CD4-positive, alpha-beta T cell treated with Interleukin-2 at 100 ng/mL for 4 hours (primary cell): ENCODE measurements around the gene PIK3C2G.

ENCODE experiments used
- DNase-seq: peaks from one replicate; pipeline ENCODE4 v3.0.0-alpha.2; 2020; ENCODE audit warnings: low spot score

PIK3C2G gene

DNA sequence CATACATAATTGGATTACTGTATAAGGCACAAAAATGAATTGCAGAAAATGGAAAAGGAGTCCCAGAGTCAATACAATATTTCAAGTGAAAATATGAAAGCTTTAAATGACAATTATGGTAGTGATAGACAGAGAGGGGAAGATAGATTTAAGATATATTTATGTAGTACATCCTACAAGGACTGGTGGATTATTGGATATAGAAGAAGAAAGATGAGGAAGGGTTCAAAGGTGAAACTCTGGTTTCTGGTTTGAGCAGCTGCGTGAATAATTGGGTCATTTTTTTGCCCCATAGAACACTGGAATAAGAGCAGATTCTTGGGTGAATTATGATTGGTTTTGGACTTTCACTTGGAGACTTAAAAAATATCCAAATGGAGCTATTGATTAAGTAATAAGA lies 19.4 kb downstream of the PIK3C2G start:
- no peak for DNase-seq

DNA sequence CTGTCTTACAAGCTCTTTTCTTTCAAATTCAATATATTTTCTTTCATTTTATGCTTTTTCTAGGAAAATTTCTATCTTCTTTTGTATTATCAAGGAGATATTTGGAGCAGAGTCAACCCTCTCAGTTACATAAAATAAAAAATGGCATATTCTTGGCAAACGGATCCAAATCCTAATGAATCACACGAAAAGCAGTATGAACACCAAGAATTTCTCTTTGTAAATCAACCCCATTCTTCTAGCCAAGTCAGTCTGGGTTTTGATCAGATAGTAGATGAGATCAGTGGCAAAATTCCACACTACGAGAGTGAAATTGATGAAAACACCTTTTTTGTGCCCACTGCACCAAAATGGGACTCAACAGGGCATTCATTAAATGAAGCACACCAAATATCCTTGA lies 20.6 kb downstream of the PIK3C2G start:
- no peak for DNase-seq

DNA sequence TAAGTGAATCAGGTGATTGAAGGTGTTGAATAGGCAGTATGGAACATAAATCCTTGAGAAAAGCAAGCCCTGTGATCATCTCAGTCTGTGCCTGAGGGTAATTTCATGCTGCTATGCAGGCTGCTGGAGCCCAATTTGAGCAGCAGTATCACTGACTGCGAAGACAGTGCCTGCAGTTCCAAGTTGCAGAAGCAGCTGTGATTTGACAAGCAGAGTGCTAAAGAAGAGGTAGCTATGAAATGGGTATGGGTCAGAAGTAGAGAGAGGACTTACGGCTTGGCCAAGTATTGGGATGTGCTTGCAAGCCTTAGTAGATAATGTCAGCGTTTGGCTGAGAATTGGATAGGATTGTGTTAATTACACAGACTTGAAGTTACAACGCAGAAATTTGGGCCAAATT lies 22.5 kb downstream of the PIK3C2G start:
- no peak for DNase-seq

DNA sequence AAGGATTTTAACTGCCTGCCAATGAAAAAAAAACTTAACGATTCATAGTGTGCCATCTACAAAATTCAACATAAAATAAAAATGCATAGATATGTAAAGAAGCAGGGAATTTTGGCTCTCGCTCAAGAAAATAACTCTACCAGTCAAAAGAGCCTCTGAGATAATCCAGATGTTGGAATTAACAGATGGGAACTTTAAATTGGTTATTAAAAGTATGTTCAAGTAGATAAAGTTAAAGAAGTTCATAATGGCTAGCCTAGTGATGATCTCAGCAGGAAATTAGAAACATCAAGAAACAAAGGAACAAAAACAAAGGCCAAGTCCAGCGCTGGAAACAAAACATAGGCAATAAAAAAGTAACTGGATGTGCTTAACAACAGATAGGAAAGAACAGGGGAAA lies 23.1 kb downstream of the PIK3C2G start:
- no peak for DNase-seq

DNA sequence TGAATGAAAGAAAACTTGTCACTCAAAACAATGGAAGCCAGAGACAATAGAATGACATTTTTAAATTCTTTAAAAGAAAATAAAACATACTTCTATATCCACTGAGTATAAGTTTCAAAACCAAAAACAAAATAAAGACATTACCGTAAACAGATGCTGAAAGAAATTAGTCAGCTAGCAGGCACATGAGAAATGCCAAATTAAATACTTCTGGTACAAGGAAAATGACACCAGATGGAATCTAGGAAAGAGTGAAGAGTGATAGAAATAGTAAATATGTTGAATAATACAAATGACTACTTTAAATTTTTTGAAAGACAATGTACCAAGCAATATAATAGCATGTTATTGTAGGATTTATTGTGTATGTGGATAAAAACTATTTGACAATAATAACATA lies 23.8 kb downstream of the PIK3C2G start:
- no peak for DNase-seq

DNA sequence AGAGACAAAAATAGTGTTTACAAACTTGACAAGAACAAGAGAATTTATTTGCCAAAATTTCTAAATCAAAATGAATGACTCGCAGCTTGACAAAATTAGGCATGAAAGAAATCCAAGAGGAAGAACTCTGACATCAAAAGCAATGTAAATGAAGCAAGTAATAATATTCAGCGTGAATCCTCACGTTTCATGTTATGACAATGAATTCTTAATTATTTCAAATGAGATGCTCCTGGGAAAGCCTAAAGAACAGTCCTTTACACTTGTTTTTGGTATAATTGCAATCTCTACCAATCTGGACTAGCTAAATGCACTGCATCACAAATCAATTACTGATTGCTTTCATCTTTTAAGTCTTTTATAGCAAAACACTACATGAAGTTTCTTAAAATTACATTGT lies 29.1 kb downstream of the PIK3C2G start:
- no peak for DNase-seq

DNA sequence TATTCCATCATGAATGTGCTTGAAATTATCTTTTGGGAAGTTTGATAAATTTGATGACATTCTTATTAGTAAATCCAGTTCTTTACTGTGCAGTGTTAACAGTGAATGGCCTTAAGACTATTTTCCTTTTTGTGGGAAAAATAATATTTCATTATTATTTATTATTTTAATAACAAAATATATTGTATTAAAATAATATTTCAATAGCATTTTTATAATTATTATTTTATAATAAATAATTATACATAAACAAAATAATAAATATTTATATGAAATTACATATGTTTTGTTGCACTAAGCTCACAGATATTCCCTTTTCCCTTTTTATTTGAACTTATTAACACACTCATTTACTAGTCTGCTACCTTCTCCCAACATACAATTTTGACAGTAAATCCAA lies 33.6 kb downstream of the PIK3C2G start:
- DNase-seq: no peak

DNA sequence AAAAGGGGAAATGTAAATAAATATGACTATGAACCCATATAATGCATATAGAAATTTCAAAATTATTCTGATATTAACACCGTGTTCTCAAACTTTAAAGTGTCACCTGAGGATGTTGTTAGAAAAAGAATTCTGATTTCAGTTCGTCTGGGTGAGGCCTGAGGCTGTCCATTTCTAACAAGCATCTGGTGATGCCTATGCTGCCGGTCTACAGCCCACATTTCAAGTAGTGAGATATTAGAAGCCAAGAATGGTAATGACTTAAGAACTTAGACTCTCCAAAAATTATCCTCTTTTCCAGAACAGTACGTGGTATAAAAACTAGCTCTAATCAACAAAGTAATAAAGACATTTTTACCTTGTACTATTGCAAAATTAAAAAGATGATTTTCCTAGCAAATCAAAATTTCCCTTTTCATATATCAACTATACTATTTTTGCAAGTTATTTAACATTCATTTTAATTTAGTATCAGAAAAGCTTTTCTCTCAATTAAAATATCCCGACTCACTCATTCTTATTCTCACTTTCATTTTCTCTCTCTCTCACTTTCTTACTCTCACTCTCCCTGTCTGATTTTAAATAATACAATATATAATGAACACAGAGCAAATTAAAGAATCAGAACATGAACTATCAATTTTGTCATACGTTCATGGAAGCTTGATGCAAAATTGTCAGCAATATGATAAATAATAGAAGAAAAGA lies 35.0 kb downstream of the PIK3C2G start:
- no peak for DNase-seq

DNA sequence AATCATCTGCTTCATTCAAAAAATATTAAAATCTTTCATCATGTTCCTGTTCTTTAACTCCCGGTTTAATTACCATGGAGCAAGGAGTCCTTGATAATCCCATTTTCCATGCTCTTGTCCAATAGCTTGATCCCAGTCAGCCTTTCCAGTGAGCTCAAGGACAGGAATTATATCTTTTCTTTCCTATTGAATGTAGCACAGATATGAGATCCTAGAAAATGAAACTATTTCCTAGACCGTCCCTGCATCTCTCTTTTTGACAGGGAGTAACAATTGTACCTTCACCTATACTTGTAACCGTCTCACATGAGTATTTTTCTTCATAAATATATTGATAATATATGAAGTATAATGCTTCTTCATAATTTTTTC lies 35.6 kb downstream of the PIK3C2G start:
- no peak for DNase-seq

DNA sequence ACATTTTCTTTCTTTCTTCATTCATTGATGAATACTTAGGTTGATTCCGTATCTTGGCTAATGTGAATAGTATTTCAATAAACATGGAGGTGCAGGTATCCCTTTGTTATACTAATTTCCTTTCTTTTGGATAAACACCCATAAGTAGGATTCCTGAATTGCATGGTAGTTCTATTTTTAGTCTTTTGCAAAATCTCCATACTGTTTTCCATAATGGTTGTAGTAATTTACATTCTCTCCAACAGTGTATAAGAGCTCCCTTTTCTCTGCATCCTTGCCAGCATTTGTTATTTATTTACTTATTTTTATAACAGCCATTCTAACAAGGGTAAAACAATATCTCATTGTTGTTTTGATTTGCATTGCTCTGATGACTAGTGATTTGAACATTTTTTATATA lies 36.6 kb downstream of the PIK3C2G start:
- DNase-seq: no peak

DNA sequence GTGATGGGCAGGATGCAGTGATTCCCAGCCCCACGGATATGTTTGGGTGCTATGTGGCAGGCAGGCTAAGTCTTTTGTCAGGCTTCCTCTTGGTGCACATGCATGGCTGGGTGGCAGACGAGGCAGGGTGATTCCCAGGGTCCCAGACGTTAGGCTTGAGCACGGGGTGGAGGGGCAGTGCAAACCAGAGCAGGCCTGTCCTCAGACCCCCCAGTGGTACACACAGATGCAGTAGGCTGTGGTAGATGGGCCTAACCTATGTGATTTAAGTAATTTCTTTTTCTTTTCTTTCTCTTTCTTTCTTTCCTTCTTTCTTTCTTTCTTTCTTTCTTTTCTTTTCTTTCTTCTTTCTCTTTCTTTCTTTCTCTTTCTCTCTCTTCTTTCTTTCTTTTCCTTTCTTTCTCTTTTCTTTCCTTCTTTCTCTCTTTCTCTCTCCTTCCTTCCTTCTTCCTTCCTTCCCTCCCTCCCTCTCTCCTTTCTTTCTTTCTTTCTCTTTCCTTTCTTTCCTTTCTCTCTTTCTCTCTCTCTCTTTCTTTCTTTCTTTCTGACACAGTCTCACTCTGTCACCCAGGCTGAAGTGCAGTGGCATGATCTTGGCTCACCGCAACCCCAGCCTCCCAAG lies 41.6 kb downstream of the PIK3C2G start:
- no peak for DNase-seq

DNA sequence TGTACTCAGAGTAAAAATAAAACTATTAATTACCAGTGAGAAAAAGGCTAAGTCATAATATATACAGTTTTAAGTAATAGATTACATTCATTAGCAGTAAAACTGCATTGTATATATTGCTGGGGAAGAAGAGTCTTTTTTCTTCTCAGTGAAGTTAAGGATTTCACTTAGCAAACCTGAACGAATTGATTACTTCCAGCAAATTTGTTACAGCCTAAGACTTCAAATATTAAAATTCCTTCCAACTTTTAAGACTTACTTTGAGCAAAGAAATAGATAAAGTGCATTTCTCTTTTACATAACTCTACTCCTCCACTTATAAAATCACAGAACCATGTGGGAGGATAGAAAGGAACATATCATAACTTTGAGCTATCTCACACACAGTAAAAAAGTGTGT lies 43.3 kb downstream of the PIK3C2G start:
- DNase-seq: no peak

DNA sequence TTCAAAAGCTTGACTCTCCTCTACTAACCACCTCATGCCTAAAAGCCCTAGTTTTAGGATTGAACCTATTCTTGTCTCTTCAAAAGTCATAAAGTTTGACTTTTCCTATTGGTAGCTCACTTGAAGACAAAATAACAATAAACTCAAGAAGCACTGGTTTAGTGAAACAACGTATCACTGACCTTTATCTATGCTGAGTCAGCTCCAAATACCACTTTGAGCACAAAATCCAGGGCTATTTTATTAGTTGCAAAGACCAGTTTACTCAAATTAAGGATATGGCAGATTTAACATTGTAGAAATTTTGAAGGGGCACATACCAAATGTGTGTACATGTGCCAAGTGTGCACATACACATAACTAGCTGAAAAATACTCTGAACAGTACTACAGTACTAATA lies 45.0 kb downstream of the PIK3C2G start:
- DNase-seq: no peak

DNA sequence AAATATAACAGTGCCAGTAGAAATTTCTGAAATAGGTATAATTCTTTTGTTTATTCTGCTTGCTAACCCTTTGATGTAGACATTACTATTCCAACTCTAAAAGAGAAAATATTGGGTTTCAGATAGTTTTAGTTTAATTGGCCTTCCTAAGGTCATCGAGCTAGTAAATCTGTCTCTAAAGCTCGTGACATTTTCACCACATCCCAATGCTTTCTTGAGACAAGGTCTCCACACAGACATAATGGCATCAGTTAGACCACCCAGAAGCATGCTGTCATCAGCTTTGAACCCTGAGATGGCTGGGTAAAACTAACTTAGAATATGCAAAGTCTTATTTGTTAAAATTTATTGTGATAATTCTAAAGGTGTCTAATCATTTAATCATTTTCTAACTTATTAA lies 52.0 kb downstream of the PIK3C2G start:
- DNase-seq: no peak

DNA sequence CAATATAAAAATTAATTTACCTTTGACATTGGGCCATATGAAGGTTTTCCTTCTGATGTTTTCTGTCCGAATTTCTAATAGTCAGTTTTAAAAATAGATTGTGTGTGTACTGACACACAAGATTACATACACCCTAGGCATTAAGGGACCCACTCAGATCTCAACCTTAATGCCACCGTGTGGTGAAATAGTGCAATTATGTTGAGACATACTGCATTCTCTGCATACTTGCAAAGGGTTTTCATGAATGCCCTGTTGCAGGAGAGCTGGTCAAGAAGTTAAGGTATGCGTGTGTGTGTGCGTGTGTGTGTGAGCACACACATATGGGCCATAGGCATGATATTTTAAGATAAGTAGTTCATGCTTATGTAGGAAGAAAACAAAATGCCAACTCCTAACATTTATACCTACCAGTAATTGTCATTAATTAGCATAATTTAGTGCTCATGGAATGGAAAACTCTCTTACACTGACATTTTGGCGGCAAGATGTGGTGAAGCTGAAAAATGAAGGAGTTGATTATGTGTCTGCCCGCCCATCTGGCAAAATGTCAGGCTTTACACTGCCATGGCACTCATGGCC lies 58.8 kb downstream of the PIK3C2G start:
- no peak for DNase-seq

DNA sequence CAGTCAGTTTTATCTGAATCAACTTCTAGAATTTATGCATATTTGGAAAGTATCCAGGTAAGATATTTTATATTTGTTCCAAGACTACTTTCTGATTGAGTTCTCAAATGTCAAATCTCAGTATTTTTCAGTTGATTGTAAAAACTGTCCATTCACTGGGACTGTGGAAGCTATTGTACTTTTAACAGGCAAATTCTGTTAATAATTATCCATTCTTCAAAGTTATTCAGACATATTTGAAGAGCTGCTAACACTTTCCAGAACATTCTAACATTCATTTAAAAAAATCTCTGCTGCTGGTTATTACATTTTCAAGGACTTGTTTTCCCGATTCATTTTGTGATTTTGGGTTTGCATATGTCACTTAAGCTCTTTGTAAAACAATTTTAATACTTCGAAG lies 59.7 kb downstream of the PIK3C2G start:
- DNase-seq: no peak

DNA sequence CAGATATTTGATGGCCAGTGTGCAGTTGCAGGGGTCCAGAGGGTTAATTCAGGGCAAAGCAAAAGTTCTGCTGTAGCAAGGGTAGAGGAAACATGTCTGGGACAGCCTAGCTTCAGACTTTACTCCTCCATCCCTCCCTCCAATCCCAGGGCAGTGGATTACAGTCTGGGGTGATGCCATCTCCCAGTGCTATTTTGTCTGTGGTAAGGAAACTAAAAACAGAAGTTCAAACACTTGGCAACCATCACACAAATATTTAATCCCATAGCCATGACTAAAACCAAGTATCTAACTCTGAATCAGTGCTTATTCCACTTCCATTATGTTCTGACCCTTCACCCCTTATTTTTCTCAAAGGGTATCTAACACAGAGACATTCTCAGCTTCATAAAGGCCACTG lies 61.8 kb downstream of the PIK3C2G start:
- no peak for DNase-seq

DNA sequence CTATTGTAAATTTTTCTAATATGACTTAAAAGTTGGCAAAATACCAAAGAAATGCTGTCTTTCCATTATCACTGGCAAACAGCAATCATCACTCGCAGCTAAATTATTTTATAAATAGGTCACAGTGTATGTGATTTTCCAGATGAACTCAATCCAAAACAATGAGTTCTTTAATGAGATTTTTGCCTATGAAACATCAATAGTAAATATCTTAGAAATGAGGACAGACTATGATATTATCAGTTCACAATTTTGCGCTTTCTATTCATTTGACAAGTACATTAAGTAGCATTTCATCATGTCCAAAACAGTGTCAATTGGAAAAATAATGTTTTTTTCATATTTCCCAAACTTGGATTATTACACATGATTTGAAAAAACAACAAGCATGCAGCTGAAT lies 65.7 kb downstream of the PIK3C2G start:
- no peak for DNase-seq

DNA sequence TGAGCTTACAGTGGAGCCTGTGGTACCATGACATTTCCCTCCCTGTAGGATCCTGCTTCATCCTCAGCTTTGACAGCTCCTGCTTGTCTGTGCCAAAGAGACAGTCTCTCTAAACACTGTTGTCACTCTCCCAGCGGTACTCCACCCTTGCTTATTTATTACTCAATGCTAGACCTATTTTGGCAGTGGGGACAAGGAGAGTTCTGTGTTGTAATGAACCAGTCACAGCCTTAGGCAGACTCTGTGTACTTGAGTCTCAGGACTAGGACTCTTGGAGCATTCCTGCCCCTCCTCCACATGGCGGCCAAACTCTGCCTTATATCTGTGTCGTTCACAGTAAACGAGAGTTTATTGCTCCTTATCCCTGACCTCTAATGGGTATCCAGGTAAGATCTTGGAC lies 70.9 kb downstream of the PIK3C2G start:
- DNase-seq: no peak

DNA sequence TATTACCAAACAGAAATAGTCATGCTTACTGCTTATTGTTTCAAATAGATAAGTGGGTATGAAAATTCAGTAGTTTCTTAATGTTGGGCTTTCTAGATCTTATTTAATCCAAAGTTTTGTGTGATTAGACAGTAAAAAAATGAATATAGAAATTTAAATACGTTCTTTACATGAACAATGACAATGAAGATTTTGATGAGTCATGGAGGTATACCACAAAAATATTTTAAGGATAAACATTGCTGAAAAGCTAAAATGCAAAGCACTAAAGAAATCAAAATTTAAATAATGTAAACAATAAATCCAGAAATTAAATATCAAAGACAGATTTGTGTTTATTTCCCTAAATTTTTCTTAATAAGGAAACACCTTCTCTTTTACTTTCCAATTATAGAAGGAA lies 78.3 kb downstream of the PIK3C2G start:
- DNase-seq: no peak

DNA sequence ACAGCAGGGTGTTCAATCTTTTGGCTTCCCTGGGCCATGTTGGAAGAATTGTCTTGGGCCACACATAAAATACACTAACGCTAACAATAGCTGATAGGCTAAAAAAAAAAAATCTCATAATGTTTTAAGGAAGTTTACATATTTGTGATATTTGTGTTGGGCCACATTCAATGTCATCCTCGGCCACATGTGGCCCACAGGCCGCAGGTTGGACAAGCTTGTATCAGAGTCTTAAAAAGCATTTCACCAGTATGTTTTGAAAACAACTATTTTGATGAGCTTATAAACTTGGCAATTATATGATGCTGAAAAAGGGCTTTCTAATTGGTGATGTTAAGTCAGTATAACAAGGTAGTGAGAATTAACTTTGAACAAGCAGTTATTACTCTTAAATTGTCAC lies 78.9 kb downstream of the PIK3C2G start:
- no peak for DNase-seq

DNA sequence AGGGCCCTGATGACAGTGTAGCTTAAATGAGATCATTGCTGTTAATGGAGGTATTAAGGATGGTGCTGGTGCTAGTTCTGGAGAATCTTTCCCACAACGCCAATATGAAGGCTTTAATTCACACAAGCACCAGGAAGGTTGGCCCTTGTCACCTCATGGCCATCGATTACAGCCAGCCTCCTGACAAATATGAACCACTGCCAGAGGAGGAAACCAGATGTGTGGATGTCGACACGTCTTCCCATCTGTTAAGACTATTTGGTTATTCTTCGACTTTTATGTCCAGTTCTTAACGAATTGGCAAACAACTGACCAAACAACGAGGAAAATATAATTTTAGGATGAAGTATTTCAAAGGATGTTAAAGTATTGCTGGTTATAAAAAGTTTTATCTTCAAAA lies 79.5 kb downstream of the PIK3C2G start:
- no peak for DNase-seq

DNA sequence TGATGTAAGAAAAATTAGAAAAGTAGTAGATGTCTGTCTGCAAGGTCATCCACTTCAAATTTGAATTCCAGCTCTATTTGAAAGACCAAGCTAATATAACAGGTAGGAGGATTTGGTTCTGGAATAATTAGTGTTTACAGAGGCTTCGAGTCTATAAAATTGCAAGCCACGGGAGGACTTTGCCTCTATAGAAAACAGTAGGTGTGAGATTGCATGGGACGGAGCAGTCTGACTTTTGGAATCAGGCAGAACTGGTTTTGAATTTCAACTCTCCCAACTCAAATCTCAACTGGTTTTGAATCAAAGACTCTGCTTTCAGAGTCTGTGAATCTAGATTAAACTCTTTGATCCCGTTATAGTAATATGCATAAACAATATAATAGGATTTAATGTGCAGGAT lies 82.4 kb downstream of the PIK3C2G start:
- no peak for DNase-seq
